GM21515 (cell line): ENCODE measurements around the gene LOC128125822.
A peak's percentile ranks its signal among the peaks of the same experiment; 100 is the strongest.
"Not testable (repeated sequence)": the region's sequence is repeated elsewhere in the genome, so short reads cannot be mapped to it uniquely, and the experiment has no call there.

Experiments used
- ATAC-seq: cut with Tn5 transposase; IDR thresholded peaks from one replicate; pipeline ENCODE4 v1.9.1; 2021; ENCODE audit not compliant: unreplicated experiment

Gene LOC128125822

DNA sequence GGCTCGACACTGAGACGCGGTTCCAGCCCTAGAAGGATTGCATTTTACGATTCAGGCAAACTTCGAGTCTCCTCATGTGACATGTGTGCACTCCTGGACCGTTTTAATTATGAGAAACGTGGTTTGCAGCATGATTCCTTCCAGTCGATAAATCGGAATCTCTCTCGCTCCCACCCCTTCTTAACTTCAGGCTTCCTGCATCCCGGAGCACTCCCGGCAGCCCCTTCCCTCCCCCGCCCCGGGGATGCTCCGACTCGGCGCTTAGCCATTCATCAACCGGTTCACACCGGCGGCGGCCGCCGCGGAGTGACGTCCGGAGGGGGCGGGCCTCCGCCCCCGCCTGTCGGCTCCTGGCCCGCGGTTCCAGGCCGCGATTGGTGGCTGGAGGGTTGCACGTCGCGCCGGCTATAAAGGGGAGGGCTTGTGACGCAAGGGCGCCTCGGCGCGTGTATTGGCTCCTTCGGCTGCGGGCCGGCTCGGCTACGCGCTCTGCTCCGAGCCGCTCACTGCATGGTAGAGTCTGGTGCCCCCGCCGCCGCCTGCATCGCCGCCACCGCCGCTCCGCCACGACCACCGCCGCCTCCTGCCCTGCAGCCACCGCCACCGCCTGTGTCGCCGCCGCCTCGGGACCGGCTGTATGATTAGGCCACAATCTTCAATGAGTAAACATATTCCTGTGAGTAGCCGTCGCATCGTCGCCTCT lies at the start of gene LOC128125822, which contains the start of gene PTP4A1:
TSS of gene LOC128125822 (plus strand) at position 437 of the 703 bp plus-strand sequence.
TSS of gene PTP4A1 (plus strand) at position 437 of the 703 bp plus-strand sequence. CDS start 4,401 bp downstream, outside the sequence.
- peak; percentile 92 for ATAC-seq

DNA sequence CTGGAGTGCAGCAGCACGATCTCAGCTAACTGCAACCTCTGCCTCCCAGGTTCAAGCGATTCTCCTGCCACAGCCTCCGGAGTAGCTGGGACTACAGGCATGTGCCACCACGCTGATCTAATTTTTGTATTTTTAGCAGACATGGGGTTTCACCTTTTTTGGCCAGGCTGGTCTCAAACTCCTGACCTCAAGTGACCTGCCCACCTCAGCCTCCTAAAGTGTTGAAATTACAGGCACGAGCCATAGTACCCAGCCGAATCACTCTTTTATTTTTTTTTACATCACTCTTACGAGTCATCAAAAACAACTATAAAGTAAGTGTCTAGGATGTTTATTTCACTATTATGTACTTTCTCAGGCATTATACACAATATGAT lies 49.4 kb upstream of the LOC128125822 start:
- not testable (repeated sequence) for ATAC-seq

- ATAC-seq, result no peak
These were observed 48.6 kb upstream of the LOC128125822 start for GRCh38 chr6:63523630-63524029.

- ATAC-seq, result no peak
These were observed 46.9 kb upstream of the LOC128125822 start for GRCh38 chr6:63525186-63525878.

DNA sequence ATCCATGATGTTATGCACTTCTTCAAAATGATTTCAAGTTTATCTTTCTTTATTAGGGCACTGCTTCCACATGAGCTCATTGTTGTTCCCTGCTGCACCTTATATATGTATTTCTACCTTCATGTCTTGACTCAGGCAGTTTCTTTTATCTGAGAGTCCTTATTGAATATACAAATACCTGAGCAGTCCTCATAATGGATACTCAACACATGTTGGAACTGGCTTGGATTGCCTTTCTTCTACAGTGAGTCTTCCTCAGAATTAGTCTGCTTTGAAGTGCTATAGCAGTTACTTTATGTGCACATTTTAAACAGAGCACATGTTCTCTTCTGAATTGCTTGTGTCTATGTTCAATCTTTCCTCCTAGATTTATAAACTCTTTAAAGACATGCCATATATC lies 45.3 kb upstream of the LOC128125822 start:
- no peak for ATAC-seq

DNA sequence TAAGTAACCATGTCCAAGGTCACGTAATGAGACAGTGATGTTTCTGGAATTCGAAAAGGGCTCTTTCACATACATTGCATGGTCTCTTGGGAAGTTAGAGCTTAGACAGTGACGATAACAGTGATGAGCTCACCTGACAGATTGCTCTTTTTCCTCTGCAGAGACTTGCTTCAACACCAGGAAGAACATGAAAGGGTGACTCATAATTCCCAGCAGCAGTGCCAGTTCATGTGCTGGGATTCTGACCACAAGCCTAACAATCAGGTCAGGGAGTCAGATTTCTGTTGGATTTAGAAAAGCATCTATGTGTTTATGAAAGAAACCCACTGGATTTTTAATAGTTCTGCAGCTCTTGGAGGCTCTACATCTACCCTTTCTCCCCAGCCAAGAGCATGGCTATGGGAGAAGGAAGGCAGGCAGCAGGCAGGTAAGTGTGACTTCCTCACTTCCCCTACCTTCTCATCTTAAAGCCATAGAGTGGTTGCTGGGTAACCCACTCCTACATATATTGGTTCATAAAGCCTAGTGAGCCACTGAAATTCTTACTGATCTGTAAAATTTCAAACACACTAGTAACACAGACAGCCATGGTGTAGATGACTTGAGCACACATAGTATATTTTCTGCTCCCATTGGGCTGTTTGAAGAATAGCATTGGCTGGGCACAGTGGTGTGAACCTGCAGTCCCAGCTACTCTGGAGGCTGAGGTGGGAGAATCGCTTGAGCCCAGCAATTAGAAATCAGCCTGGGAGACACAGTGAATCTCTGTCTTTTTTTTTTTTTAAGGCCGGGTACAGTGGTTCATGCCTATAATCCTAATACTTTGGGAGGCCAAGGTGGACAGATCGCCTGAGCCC lies 44.4 kb upstream of the LOC128125822 start:
- ATAC-seq, result no peak

DNA sequence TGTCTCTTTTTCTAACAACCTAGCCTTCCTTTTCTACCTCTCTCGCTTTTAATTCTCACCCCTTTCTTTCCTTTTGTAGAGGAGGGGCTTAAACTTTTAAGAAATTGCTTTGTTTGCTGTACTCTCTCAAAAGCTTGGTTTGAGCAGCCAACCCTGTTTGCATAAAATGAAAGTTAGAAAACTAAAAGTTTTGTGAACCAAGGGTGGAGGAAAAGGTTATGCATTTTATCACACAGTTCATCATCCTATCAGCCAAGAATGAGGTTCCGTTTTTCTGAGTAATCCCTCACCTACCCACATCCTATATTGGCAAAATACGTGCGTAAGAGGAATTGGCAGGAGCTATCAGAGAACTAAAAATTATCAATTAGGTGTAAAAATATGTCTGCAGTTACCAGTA lies 42.8 kb upstream of the LOC128125822 start:
- no peak for ATAC-seq

DNA sequence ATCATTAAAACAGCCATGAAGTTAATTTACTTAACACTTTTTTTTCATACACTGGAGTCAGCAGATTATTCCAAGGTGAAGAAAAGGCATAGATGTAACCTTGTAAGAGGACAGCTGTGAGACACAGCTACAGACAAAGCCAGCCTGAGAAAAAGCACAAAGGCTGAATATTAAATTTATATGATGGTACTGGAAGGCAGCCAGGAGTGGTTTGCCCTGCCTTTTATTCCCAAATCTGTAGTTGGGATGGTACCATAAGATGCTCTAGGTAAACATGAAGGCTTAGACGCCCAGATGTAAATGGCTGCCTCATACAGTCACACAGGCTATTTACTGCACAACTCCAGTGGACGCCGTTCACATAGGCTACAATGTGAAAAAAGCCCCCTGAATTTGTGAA lies 42.1 kb upstream of the LOC128125822 start:
- no peak for ATAC-seq

GRCh38 chr6:63530991-63531390 lies 41.3 kb upstream of the LOC128125822 start:
- ATAC-seq, result no peak

DNA sequence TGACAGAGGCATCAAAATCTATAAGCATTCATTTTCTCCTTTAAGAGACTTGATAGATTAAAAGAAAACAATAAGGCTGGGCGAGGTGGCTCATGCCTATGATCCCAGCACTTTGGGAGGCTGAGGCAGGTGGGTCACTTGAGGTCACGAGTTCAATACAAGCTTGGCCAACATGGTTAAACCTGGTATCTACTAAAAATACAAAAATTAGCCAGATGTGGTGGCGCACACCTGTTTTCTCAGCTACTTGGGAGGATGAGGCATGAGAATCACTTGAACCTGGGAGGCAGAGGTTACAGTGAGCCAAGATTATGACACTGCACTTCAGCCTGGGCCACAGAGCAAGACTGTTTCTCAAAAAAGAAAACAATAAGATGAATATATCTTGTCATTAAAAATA lies 39.3 kb upstream of the LOC128125822 start:
- ATAC-seq, result no peak

GRCh38 chr6:63533952-63534351 lies 38.3 kb upstream of the LOC128125822 start:
- ATAC-seq, result no peak

DNA sequence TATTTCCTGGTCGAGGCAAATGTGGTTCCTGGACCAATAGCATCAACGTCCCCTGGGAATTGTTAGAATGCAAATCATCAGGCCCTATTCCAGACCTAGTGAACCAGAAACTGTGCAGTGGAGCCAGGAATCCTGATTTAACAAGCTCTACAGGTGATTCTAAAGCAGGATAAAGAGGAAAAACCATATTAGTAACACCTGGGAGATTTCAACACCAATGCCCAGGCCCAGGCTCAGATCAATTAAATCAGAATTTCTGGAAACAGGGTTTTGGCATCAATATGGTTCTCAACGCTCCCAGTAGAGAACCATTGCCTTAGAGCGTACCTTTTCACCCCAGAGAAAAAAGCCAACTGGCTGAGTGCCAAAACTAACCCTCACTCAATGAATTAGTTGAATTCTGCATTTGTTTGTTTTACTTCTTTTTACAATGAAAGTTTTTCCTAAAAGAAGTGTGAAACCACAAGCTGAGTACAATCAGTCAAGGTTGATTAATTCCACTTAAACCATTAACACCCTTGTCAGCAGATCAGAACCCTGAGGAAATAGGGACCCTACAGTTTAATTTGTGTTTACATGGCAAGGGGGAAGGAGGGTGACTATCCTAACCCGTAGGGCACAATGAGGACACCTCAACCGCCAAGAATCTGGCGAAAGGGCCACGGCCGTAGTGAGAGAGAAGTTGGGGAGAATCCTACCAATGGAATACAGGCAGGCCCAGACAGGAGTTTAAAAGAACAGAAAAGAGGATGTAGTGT lies 34.9 kb upstream of the LOC128125822 start:
- ATAC-seq, result peak; percentile 63

- ATAC-seq, result no peak
These were observed 34.4 kb upstream of the LOC128125822 start for GRCh38 chr6:63537959-63538300.

DNA sequence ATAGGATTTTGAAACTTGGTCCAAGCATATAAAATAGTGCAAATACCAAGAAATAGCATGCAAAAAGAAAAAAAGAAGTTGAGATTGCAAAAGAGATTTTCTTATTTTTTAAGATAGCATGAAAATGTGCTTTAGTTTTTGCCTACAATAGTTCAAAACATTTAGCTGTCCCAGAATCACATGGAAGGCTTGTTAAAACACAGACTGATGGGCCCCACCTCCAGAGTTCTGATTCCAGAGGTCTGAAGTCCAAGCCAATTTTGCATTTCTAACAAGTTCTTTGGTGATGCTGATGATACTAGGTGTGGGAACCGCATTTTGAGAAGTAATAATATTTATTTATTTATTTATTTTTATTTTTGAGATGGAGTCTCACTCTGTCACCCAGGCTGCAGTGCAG lies 33.7 kb upstream of the LOC128125822 start:
- ATAC-seq, result no peak

DNA sequence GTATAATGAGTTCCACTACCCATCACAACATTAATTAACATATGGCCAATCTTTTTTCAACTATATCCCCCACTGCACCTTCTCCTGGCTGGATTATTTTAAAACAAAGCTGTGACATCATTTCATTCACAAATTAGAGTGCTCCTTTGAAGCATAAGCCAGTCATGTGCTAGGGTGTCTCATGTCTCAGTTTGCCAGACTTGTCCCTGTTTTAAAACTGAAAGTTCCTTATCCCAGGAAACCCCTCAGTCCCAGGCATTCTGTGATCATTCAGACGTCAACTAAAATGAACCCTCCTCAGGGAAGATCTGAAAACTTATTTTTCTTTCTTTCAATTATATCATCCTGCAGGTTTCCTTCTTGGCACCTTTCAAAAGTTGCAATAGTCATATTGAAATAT lies 29.3 kb upstream of the LOC128125822 start:
- ATAC-seq, result no peak

- no peak for ATAC-seq
These were observed 28.3 kb upstream of the LOC128125822 start for GRCh38 chr6:63543982-63544381.

DNA sequence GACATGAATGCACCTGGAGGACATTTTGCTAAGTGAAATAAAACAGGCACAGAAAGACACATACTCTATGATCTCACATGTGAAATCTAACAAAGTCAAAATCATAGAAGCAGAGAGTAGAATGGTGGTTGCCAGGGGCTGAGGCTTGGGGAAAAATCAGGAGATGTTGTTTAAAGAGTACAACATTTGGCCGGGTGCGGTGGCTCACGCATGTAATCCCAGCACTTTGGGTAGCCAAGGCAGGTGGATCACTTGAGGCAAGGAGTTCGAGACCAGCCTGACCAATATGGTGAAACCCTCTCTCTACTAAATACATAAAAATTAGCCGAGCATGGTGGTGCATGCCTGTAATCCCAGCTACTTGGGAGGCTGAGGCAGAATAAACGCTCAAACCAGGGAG lies 26.0 kb upstream of the LOC128125822 start:
- no peak for ATAC-seq

GRCh38 chr6:63546697-63547096 lies 25.6 kb upstream of the LOC128125822 start:
- ATAC-seq, result no peak

DNA sequence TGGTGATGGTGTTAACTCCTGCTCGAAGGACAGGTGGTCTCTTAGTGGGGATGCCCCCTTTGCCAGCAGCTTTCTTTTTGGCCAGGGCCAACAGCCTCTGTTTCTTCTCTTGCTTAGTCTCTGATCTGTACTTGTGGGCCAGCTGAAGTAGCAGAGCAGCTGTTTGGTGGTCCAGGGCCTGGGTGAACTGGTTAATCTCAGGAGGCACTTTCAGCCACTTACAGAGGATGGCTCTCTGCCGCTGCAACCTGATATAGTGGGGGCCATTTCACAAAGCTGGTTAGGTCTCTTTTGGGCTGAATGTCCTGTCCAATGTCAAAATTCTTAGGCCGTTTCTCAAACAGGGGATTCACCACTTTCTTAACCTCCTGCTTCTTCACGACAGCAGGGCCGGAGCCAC lies 23.2 kb upstream of the LOC128125822 start:
- ATAC-seq, result no peak

GRCh38 chr6:63553208-63553607 lies 19.1 kb upstream of the LOC128125822 start:
- ATAC-seq, result peak; percentile 99

GRCh38 chr6:63553900-63554299 lies 18.4 kb upstream of the LOC128125822 start:
- no peak for ATAC-seq
